Subcutaneous abdominal adipose tissue (tissue), 5 donors: ENCODE measurements around the gene ISL2.

Source experiments
- H3K27ac ChIP-seq: one replicate; pipeline ENCODE4 v1.7.0; 2013; ENCODE audit warnings: low read depth, mild to moderate bottlenecking, inconsistent platforms, low read length, moderate library complexity
- H3K27me3 ChIP-seq, 5 donors: one replicate each; pipeline ENCODE4 v1.7.0; 2013; ENCODE audit warnings: low read length in 5 of 5, inconsistent platforms in 1 of 5; ENCODE audit not compliant: control insufficient read depth in 5 of 5, insufficient read depth in 4 of 5
- H3K36me3 ChIP-seq, 5 donors: one replicate each; pipeline ENCODE4 v1.7.0; 2013; ENCODE audit warnings: low read length in 5 of 5; ENCODE audit not compliant: control insufficient read depth in 5 of 5, insufficient read depth in 5 of 5
- H3K4me1 ChIP-seq, 5 donors: one replicate each; pipeline ENCODE4 v1.7.0; 2013; ENCODE audit warnings: low read length in 5 of 5, mild to moderate bottlenecking in 3 of 5, moderate library complexity in 1 of 5; ENCODE audit not compliant: control insufficient read depth in 5 of 5, insufficient read depth in 5 of 5
- H3K4me3 ChIP-seq, 5 donors: one replicate each; pipeline ENCODE4 v1.7.0; 2013; ENCODE audit warnings: low read length in 5 of 5, low read depth in 1 of 5
- H3K9ac ChIP-seq, 5 donors: one replicate each; pipeline ENCODE4 v1.7.0; 2013; ENCODE audit warnings: low read length in 5 of 5, mild to moderate bottlenecking in 4 of 5, moderate library complexity in 3 of 5
- H3K9me3 ChIP-seq, 5 donors: one replicate each; pipeline ENCODE4 v1.7.0; 2013; ENCODE audit warnings: low read length in 5 of 5; ENCODE audit not compliant: control insufficient read depth in 5 of 5
- donor health status: healthy.
- donor health status: healthy.
- donor health status: healthy.
- donor health status: healthy.
- donor health status: healthy.

The ISL2 gene

DNA sequence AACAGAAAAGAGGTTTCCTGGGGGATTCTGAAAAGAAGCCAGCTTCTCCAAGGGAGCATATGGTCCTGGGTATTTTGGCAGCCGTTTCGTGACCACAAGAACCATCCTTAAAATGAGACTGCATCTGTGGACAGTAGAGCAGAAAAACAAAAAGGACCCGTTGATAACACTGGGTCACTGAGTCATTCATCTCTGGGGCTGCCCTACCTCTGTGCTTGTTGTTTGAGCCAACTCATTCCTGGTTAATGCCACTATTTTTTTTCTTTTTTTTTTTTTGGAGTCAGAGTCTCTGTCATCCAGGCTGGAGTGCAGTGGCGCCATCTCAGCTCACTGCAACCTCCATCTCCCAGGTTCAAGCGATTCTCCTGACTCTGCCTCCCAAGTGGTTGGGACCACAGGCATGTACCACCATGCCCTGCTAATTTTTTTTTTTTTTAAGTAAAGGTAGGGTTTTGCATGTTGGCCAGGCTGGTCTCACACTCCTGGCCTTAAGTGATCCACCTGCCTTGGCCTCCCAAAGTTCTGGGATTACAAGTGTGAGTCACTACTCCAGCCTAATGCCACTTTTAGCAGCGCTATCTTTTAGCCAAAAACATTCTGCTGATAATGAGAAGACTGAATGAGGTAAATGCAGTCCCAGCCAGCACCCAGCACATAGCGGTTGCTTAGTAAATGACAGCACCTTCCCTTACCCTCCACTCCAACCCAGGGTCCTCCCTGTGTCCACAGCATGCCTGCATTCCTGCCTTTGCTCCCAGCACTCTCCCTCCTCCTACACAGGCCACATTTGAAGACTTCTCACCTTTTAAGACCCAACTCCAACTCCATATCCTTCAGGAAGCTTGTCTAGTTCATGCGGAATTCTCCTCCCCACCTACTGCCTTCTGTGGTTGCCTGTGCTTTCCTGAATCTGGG, 9.1 kb upstream of the ISL2 start:
- Histone ChIP-seq H3K27me3 (peaks cover 0 to 15% (median 3%) of the 10 kb centered on the region in 5 donors), H3K4me1 (peaks cover 0 to 6% (median 4%) of the 10 kb centered on the region in 5 donors), H3K9me3 (no peaks in the 10 kb centered on the region), H3K36me3 (no peaks in the 10 kb centered on the region), H3K4me3 (no peak overlapping the region), H3K27ac (no peak overlapping the region), H3K9ac (no peak overlapping the region)

DNA sequence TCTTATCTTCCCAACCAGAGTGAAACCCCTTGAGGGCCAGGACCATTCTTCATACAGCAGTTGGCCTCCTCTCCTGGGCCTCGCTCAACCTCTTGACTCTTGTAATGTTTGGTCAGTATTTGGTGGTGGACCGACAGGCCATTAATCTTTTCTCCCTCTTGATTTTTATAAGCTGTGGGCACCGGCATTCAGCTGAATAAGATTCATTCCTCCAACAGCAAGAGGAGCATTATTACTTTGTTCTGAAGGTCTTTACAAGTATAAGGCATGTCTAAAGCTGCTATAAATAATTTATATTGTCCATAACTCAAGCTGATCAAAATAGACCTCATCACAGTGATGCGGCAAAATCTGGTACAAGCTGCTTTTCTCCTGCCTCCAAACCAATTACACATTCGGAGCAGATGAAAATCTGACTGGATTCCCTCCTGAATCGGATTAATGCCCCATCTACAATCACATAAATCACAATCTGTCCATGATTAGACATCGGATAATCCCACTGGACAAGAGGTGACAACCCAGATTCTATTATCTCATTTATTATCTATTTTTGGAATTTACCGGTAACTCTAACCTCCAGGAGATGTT, 8.4 kb upstream of the ISL2 start:
- Histone ChIP-seq H3K27ac (no peak overlapping the region), H3K9me3 (no peaks in the 10 kb centered on the region), H3K9ac (no peak overlapping the region), H3K4me3 (no peak overlapping the region), H3K4me1 (peaks cover 0 to 6% (median 4%) of the 10 kb centered on the region in 5 donors), H3K27me3 (peaks cover 0 to 20% (median 5%) of the 10 kb centered on the region in 5 donors), H3K36me3 (no peaks in the 10 kb centered on the region)

DNA sequence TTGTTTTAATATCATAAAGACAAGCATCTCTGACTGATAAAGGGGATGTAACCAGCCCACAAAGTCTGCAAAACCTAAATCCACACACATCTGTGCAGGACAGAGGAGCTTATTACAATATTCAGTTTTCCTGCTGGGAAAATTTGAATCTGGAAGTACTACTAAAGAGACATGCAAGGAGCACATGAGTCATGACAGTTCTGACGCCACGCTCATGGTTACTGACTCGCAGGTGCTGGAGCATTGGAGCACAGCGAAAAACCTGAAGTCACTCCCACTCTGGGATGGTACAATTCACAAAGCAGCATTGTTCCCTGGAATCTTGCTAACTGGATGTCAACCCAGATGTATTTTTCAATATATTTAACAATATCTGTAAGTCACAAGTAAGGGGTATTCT, 7.6 kb upstream of the ISL2 start:
- H3K4me1 ChIP-seq = peaks cover 0 to 6% (median 4%) of the 10 kb centered on the region in 5 donors
- no peak overlapping the region for H3K4me3 ChIP-seq
- H3K36me3 ChIP-seq = no peaks in the 10 kb centered on the region
- H3K9me3 ChIP-seq = no peaks in the 10 kb centered on the region
- no peak overlapping the region for H3K9ac ChIP-seq
- H3K27me3 ChIP-seq = peaks cover 6 to 27% (median 10%) of the 10 kb centered on the region in 5 donors
- H3K27ac ChIP-seq = no peak overlapping the region

DNA sequence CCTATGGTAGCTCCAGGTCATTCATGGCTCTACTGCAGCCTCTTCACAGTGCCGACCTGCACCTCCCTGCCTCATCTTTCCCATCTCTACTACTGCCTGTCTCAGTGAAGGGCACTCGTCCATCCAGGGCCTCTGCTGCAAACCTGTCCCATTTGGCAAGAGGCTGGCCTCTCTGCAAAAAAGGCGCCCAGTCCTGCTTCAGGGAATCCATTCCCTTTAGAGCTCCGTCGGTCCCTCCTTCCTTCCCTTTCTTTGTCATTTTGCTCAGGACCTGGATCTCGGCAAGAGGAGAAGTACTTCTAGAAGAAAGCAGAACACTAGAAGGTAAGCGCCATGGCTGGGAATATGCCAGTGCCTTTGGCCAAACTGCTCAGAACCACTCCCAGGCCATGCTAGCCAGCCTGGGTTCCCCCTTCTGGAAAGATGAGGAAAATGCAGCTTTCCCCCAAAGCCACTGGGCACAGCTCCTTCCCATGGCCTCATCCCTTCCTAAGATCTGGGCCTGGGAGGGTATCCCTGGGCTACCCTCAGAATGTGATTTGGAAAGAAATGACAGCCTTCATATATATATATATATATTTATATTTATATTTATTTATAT, 6.4 kb upstream of the ISL2 start:
- no peaks in the 10 kb centered on the region for H3K9me3 ChIP-seq
- peak overlapping the region in 2 of 5 donors; percentile 59 to 75 for H3K9ac ChIP-seq
- H3K4me1 ChIP-seq = peaks cover 2 to 8% (median 6%) of the 10 kb centered on the region in 5 donors
- peaks cover 16 to 39% (median 19%) of the 10 kb centered on the region in 5 donors for H3K27me3 ChIP-seq
- H3K27ac ChIP-seq = no peak overlapping the region
- peak overlapping the region in 2 of 5 donors; percentile 28 to 48 for H3K4me3 ChIP-seq
- no peaks in the 10 kb centered on the region for H3K36me3 ChIP-seq

DNA sequence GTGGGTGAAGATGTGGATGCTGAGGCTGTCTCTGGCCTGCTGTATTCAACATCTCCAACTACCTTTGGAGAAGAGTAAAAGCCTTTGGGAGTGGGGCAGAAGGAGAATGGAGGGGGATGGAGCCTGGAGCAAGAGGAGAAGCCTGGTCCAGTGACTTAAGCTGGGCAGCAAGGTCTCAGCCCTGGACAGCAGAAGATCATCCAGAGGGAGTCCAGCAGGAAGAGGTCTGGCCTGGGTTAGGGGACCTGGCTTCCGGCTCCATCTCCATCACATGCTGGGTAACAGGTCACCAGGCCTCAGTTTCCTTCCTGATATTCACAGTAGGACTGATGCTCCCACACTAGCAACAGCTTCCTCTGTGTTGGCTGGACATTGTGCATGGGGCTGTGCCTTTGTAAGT, 3.8 kb upstream of the ISL2 start:
- Histone ChIP-seq H3K9ac (no peak overlapping the region), H3K9me3 (no peaks in the 10 kb centered on the region), H3K4me3 (no peak overlapping the region), H3K4me1 (peaks cover 3 to 33% (median 29%) of the 10 kb centered on the region in 5 donors), H3K27ac (no peak overlapping the region), H3K36me3 (no peaks in the 10 kb centered on the region), H3K27me3 (peaks cover 33 to 57% (median 45%) of the 10 kb centered on the region in 5 donors)

DNA sequence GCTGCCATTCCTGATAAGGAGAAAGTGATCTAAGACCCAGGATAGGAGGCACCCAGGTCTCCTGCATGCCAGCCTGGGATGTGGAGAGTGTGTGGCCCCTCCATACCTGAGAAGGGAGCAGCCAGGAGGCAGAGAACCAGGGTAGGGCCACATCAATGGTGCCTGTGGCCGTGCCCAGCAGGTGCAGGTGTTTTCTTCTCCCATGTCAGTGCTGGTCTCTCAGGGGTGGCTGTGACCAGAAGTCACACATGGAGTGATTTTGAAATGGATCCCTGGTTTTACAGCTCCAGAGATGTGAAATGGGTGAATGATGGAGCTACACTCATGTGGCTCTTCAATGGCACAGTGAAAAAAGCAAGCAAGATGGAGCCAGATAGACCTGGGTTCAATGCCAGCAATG, 3.3 kb upstream of the ISL2 start:
- Histone ChIP-seq H3K4me3 (no peak overlapping the region), H3K9me3 (no peaks in the 10 kb centered on the region), H3K9ac (no peak overlapping the region), H3K4me1 (peaks cover 3 to 38% (median 33%) of the 10 kb centered on the region in 5 donors), H3K27ac (no peak overlapping the region), H3K27me3 (peaks cover 38 to 59% (median 50%) of the 10 kb centered on the region in 5 donors), H3K36me3 (no peaks in the 10 kb centered on the region)

DNA sequence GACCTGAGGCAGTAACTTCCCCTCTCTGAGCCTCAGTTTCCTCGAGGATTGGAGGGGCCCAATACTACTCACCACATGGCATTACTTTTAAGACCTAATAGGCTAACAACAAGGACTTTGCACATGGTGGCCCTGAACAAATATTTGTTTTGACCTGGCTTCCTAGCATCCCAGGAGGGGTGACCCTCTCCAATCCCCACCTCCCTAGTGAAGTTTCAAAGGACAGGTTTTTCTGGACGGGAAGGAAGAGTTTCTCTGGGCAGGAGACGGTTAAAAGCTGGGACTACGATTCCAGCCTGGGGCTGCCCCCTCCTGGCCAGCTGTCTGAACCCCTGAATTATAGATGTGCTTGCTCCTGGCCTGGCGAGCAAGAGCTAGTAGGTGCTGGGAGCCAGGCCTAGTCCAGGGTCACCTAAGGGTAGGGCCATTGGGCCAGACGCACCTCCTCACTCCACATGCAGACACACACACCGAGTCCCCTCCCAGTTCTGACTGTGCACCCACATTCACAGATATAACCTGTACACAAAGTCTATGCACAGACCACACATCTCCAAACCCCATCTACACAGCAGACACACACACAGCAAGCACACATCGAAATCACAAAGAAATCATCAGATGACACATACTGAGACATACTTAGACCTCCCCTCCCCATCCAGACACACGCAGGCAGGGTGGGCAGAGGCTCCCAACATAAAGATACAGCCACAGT, 2.7 kb upstream of the ISL2 start:
- H3K27me3 ChIP-seq = peaks cover 44 to 65% (median 56%) of the 10 kb centered on the region in 5 donors
- H3K4me3 ChIP-seq = no peak overlapping the region
- H3K36me3 ChIP-seq = no peaks in the 10 kb centered on the region
- H3K4me1 ChIP-seq = peaks cover 3 to 42% (median 36%) of the 10 kb centered on the region in 5 donors
- H3K9me3 ChIP-seq = no peaks in the 10 kb centered on the region
- no peak overlapping the region for H3K27ac ChIP-seq
- H3K9ac ChIP-seq = no peak overlapping the region

DNA sequence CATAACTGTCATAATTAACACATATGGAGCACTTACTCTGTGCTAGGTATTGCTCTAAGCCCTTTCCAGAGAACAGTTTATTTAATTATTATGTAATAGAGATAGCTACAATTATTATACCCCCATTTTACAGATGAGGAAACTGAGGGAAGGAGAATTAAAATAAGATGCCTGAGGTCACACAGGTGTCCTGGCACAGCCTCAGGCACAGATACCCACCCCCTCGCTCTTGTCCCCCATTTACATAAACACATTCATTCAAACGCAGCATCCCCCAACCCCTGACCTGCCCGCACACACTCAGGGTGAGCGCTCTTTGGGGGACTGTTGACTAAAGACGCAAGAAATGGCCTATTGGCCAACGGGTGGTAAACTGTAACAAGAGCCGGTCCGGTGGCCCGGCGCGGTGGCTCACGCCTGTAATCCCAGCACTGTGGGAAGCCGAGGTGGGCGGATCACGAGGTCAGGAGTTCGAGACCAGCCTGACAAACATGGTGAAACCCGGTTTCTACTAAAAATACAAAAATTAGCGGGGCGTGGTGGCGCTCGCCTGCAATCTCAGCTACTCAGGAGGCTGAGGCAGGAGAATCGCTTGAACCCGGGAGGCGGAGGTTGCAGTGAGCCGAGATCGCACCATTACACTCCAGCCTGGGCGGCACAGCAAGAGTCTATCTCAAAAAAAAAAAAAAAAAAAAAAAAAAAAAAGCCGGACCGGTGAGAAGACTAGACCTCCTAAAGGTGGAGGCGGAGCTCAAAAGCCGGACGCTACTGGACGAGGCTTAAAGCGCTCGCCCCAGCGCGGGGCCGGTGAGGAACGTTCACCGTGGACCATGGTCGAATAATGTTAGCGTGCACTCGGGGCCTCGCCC, 1.9 kb upstream of the ISL2 start:
- peaks cover 3 to 50% (median 40%) of the 10 kb centered on the region in 5 donors for H3K4me1 ChIP-seq
- H3K9ac ChIP-seq = no peak overlapping the region
- no peak overlapping the region for H3K27ac ChIP-seq
- H3K27me3 ChIP-seq = peaks cover 52 to 72% (median 63%) of the 10 kb centered on the region in 5 donors
- H3K4me3 ChIP-seq = no peak overlapping the region
- no peaks in the 10 kb centered on the region for H3K9me3 ChIP-seq
- no peaks in the 10 kb centered on the region for H3K36me3 ChIP-seq
